ENCODE results near the gene HELT. TPM values are rescaled to one million over a fixed set of nuclear protein-coding genes. Genes with fewer than 3 reads are reported as not detected.

The HELT gene
- total and polyA plus RNA-seq, 2 experiments from 2014 or later: not detected

GRCh38 chr4:185054272-185054671, 36.0 kb downstream of the HELT start:
- no peak for TF ChIP-seq CTCF (IDR thresholded peaks at IDR 0.05; ENCODE audit: low read depth, low read length)
- no peaks in the 10 kb centered on the region for H3K27me3 ChIP-seq
- H3K4me3 ChIP-seq: no peak overlapping the region
- H3K27ac ChIP-seq: no peak overlapping the region
- H3K36me3 ChIP-seq: no peaks in the 10 kb centered on the region
- H3K4me1 ChIP-seq (ENCODE audit: low read depth): no peaks in the 10 kb centered on the region
- DNase-seq (ENCODE audit: low read depth in 1 of 2, low spot score in 1 of 2): no peak
- no peaks in the 10 kb centered on the region for H3K9me3 ChIP-seq (ENCODE audit: low read depth)

GRCh38 chr4:185054886-185055285, 36.6 kb downstream of the HELT start:
- TF ChIP-seq CTCF (IDR thresholded peaks at IDR 0.05; ENCODE audit: low read depth, low read length): no peak
- no peaks in the 10 kb centered on the region for H3K27me3 ChIP-seq
- H3K4me3 ChIP-seq: no peak overlapping the region

GRCh38 chr4:185061610-185062009, 43.3 kb downstream of the HELT start:
- TF ChIP-seq CTCF (IDR thresholded peaks at IDR 0.05; ENCODE audit: low read depth, low read length): no peak
- no peaks in the 10 kb centered on the region for H3K27me3 ChIP-seq
- H3K27ac ChIP-seq: no peak overlapping the region
- H3K4me3 ChIP-seq: no peak overlapping the region
- H3K4me1 ChIP-seq (ENCODE audit: low read depth): no peaks in the 10 kb centered on the region
- H3K9me3 ChIP-seq (ENCODE audit: low read depth): no peaks in the 10 kb centered on the region
- no peaks in the 10 kb centered on the region for H3K36me3 ChIP-seq
- no peak for DNase-seq (ENCODE audit: low read depth in 1 of 2, low spot score in 1 of 2)

More at GRCh38 chr4:185054886-185055285, 36.6 kb downstream of the HELT start:
- Histone ChIP-seq H3K4me1 (ENCODE audit: low read depth) (no peaks in the 10 kb centered on the region), H3K36me3 (no peaks in the 10 kb centered on the region), H3K9me3 (ENCODE audit: low read depth) (no peaks in the 10 kb centered on the region), H3K27ac (no peak overlapping the region)
- no peak for DNase-seq (ENCODE audit: low read depth in 1 of 2, low spot score in 1 of 2)

- Histone ChIP-seq H3K27ac (no peak overlapping the region), H3K9me3 (ENCODE audit: low read depth) (no peaks in the 10 kb centered on the region), H3K36me3 (no peaks in the 10 kb centered on the region), H3K4me1 (ENCODE audit: low read depth) (no peaks in the 10 kb centered on the region), H3K27me3 (no peaks in the 10 kb centered on the region), H3K4me3 (no peak overlapping the region)
- no peak for DNase-seq (ENCODE audit: low read depth in 1 of 2, low spot score in 1 of 2)
- TF ChIP-seq CTCF (IDR thresholded peaks at IDR 0.05; ENCODE audit: low read depth, low read length): no peak
Measured at GRCh38 chr4:185062606-185063005, 44.3 kb downstream of the HELT start.

- no peak for DNase-seq (ENCODE audit: low read depth in 1 of 2, low spot score in 1 of 2)
- Histone ChIP-seq H3K36me3 (no peaks in the 10 kb centered on the region), H3K4me1 (ENCODE audit: low read depth) (no peaks in the 10 kb centered on the region), H3K4me3 (no peak overlapping the region), H3K9me3 (ENCODE audit: low read depth) (no peaks in the 10 kb centered on the region), H3K27me3 (no peaks in the 10 kb centered on the region), H3K27ac (no peak overlapping the region)
- TF ChIP-seq CTCF (IDR thresholded peaks at IDR 0.05; ENCODE audit: low read depth, low read length): no peak
Measured at GRCh38 chr4:185066179-185066578, 47.9 kb downstream of the HELT start.

- no peaks in the 10 kb centered on the region for H3K27me3 ChIP-seq
- H3K36me3 ChIP-seq: no peaks in the 10 kb centered on the region
- H3K27ac ChIP-seq: no peak overlapping the region
- no peaks in the 10 kb centered on the region for H3K4me1 ChIP-seq (ENCODE audit: low read depth)
- peak in 1 of 2 donors; percentile 6 for DNase-seq (ENCODE audit: low read depth in 1 of 2, low spot score in 1 of 2)
- no peaks in the 10 kb centered on the region for H3K9me3 ChIP-seq (ENCODE audit: low read depth)
- no peak for TF ChIP-seq CTCF (IDR thresholded peaks at IDR 0.05; ENCODE audit: low read depth, low read length)
- no peak overlapping the region for H3K4me3 ChIP-seq
Measured at GRCh38 chr4:185068837-185069236, 50.5 kb downstream of the HELT start.

Measured in cardiac muscle cell (in vitro differentiated cells and primary cell).